ENCODE results near the gene MPL. TPM values are rescaled to one million over a fixed set of nuclear protein-coding genes. Genes with fewer than 3 reads are reported as not detected.

The MPL gene
- total RNA-seq, 1 donor from 2014 or later, result not detected

GRCh38 chr1:43303471-43304313, 33.9 kb upstream of the MPL start:
- H3K27ac ChIP-seq, result no peak overlapping the region
- H3K4me3 ChIP-seq, result no peak overlapping the region
- H3K27me3 ChIP-seq, result no peaks in the 10 kb centered on the region
- no peaks in the 10 kb centered on the region for H3K36me3 ChIP-seq
- DNase-seq (ENCODE audit: extremely low spot score in 2 of 2), result no peak
- intact Hi-C loops (cut with DNase I), result no loop called here
- no peaks in the 10 kb centered on the region for H3K9me3 ChIP-seq
- no peak for TF ChIP-seq CTCF (IDR thresholded peaks at IDR 0.05)
- TF ChIP-seq POLR2A (IDR thresholded peaks at IDR 0.05), result no peak
- TF ChIP-seq POLR2AphosphoS5 (IDR thresholded peaks at IDR 0.05; ENCODE audit: insufficient read depth in 1 of 2, low read depth in 1 of 2), result no peak
- H3K4me1 ChIP-seq, result no peaks in the 10 kb centered on the region

GRCh38 chr1:43304314-43304681, 33.3 kb upstream of the MPL start:
- Histone ChIP-seq H3K27me3 (no peaks in the 10 kb centered on the region), H3K36me3 (no peaks in the 10 kb centered on the region), H3K4me1 (no peaks in the 10 kb centered on the region), H3K27ac (no peak overlapping the region), H3K9me3 (no peaks in the 10 kb centered on the region), H3K4me3 (no peak overlapping the region)
- no peak for DNase-seq (ENCODE audit: extremely low spot score in 2 of 2)
- no peak for TF ChIP-seq POLR2A (IDR thresholded peaks at IDR 0.05)
- no peak for TF ChIP-seq POLR2AphosphoS5 (IDR thresholded peaks at IDR 0.05; ENCODE audit: insufficient read depth in 1 of 2, low read depth in 1 of 2)
- no peak for TF ChIP-seq CTCF (IDR thresholded peaks at IDR 0.05)
- intact Hi-C loops (cut with DNase I), result no loop called here

GRCh38 chr1:43304771-43305300, 32.8 kb upstream of the MPL start:
- Histone ChIP-seq H3K4me3 (no peak overlapping the region), H3K9me3 (no peaks in the 10 kb centered on the region), H3K27me3 (no peaks in the 10 kb centered on the region), H3K36me3 (no peaks in the 10 kb centered on the region), H3K4me1 (no peaks in the 10 kb centered on the region), H3K27ac (no peak overlapping the region)
- intact Hi-C loops (cut with DNase I), result no loop called here
- no peak for TF ChIP-seq CTCF (IDR thresholded peaks at IDR 0.05)
- TF ChIP-seq POLR2A (IDR thresholded peaks at IDR 0.05), result no peak
- TF ChIP-seq POLR2AphosphoS5 (IDR thresholded peaks at IDR 0.05; ENCODE audit: insufficient read depth in 1 of 2, low read depth in 1 of 2), result no peak
- no peak for DNase-seq (ENCODE audit: extremely low spot score in 2 of 2)

GRCh38 chr1:43305461-43305860, 32.2 kb upstream of the MPL start:
- H3K9me3 ChIP-seq, result no peaks in the 10 kb centered on the region
- intact Hi-C loops (cut with DNase I), result no loop called here
- no peak for TF ChIP-seq POLR2A (IDR thresholded peaks at IDR 0.05)
- no peak for TF ChIP-seq CTCF (IDR thresholded peaks at IDR 0.05)
- no peak for TF ChIP-seq POLR2AphosphoS5 (IDR thresholded peaks at IDR 0.05; ENCODE audit: insufficient read depth in 1 of 2, low read depth in 1 of 2)
- H3K27ac ChIP-seq, result no peak overlapping the region
- H3K36me3 ChIP-seq, result no peaks in the 10 kb centered on the region
- no peak for DNase-seq (ENCODE audit: extremely low spot score in 2 of 2)
- no peak overlapping the region for H3K4me3 ChIP-seq
- H3K4me1 ChIP-seq, result no peaks in the 10 kb centered on the region
- H3K27me3 ChIP-seq, result no peaks in the 10 kb centered on the region

Data from vagina (tissue), 2 donors.